KMS-11 (cell line): ENCODE results near the gene ABI3BP.

Source experiments
- H2AFZ ChIP-seq: fragments of 200-600 bp; sonication (generic); 2 replicates; pipeline ENCODE4 v1.6.1; 2016; ENCODE audit warnings: antibody characterized with exemption, mixed run types, low read depth
- H3K27ac ChIP-seq: fragments of 200-600 bp; sonication (generic); 2 replicates; pipeline ENCODE4 v1.6.1; 2016; ENCODE audit warnings: mild to moderate bottlenecking, mixed run types
- H3K27me3 ChIP-seq: fragments of 200-600 bp; sonication (generic); 2 replicates; pipeline ENCODE4 v1.6.1; 2017; ENCODE audit warnings: mild to moderate bottlenecking, low read depth, mixed run types, moderate library complexity; ENCODE audit not compliant: insufficient read depth
- H3K36me3 ChIP-seq: fragments of 200-600 bp; sonication (generic); 2 replicates; pipeline ENCODE4 v1.6.1; 2017; ENCODE audit warnings: mild to moderate bottlenecking, mixed run types; ENCODE audit not compliant: insufficient read depth
- H3K4me1 ChIP-seq: fragments of 200-600 bp; sonication (generic); 2 replicates; pipeline ENCODE4 v1.6.1; 2016; ENCODE audit warnings: mild to moderate bottlenecking, low read depth, mixed run types; ENCODE audit not compliant: poor library complexity, severe bottlenecking
- H3K4me2 ChIP-seq: fragments of 200-600 bp; sonication (generic); 2 replicates; pipeline ENCODE4 v1.7.0; 2016; ENCODE audit warnings: mild to moderate bottlenecking, mixed run types
- H3K4me3 ChIP-seq: fragments of 200-600 bp; sonication (generic); IDR thresholded peaks from 2 replicates; pipeline ENCODE4 v1.6.1; 2017; ENCODE audit warnings: low read depth, low read length, mixed read lengths; ENCODE audit not compliant: insufficient read depth
- H3K79me2 ChIP-seq: fragments of 200-600 bp; sonication (generic); 2 replicates; pipeline ENCODE4 v1.6.1; 2016; ENCODE audit warnings: low read depth, mixed run types; ENCODE audit not compliant: insufficient read depth
- H3K9ac ChIP-seq: fragments of 200-600 bp; sonication (generic); 2 replicates; pipeline ENCODE4 v1.6.1; 2016; ENCODE audit warnings: mild to moderate bottlenecking, mixed run types
- H4K20me1 ChIP-seq: fragments of 200-600 bp; sonication (generic); 2 replicates; pipeline ENCODE4 v1.6.1; 2016; ENCODE audit warnings: mild to moderate bottlenecking, mixed run types; ENCODE audit not compliant: insufficient read depth
- CTCF ChIP-seq: fragments of 200-600 bp; sonication (generic); conservative IDR thresholded peaks from 2 replicates; pipeline ENCODE4 v1.6.1; 2017; ENCODE audit warnings: low read depth, mild to moderate bottlenecking, antibody characterized with exemption, low read length, moderate library complexity, mixed read lengths

Gene ABI3BP

GRCh38 chr3:100864471-100865250, 128.6 kb downstream of the ABI3BP start:
- Histone ChIP-seq H3K27me3 (no peaks in the 10 kb centered on the region), H3K36me3 (no peaks in the 10 kb centered on the region), H3K4me1 (no peaks in the 10 kb centered on the region), H2AFZ (no peak overlapping the region), H3K9ac (no peak overlapping the region), H3K4me2 (no peak overlapping the region), H3K4me3 (no peak overlapping the region), H3K79me2 (no peaks in the 10 kb centered on the region), H3K27ac (no peak overlapping the region), H4K20me1 (no peaks in the 10 kb centered on the region)
- TF ChIP-seq CTCF = no peak

- Histone ChIP-seq H3K4me1 (no peaks in the 10 kb centered on the region), H4K20me1 (no peaks in the 10 kb centered on the region), H3K27me3 (no peaks in the 10 kb centered on the region), H3K9ac (no peak overlapping the region), H3K36me3 (no peaks in the 10 kb centered on the region), H2AFZ (no peak overlapping the region), H3K4me2 (no peak overlapping the region), H3K27ac (no peak overlapping the region), H3K4me3 (no peak overlapping the region), H3K79me2 (no peaks in the 10 kb centered on the region)
- TF ChIP-seq CTCF = no peak
Observed at GRCh38 chr3:100857863-100858262, 135.4 kb downstream of the ABI3BP start.

GRCh38 chr3:100856821-100857220, 136.4 kb downstream of the ABI3BP start:
- H3K79me2 ChIP-seq = no peaks in the 10 kb centered on the region
- H3K4me3 ChIP-seq = no peak overlapping the region
- H4K20me1 ChIP-seq = no peaks in the 10 kb centered on the region
- TF ChIP-seq CTCF = no peak
- H3K27me3 ChIP-seq = no peaks in the 10 kb centered on the region
- no peak overlapping the region for H3K4me2 ChIP-seq
- no peak overlapping the region for H3K9ac ChIP-seq
- no peak overlapping the region for H2AFZ ChIP-seq
- H3K27ac ChIP-seq = no peak overlapping the region
- H3K4me1 ChIP-seq = no peaks in the 10 kb centered on the region
- H3K36me3 ChIP-seq = no peaks in the 10 kb centered on the region

- H3K36me3 ChIP-seq = no peaks in the 10 kb centered on the region
- H3K27ac ChIP-seq = no peak overlapping the region
- H3K79me2 ChIP-seq = no peaks in the 10 kb centered on the region
- no peaks in the 10 kb centered on the region for H4K20me1 ChIP-seq
- H2AFZ ChIP-seq = no peak overlapping the region
- no peaks in the 10 kb centered on the region for H3K27me3 ChIP-seq
- no peak for TF ChIP-seq CTCF
- H3K4me3 ChIP-seq = no peak overlapping the region
- H3K9ac ChIP-seq = no peak overlapping the region
- H3K4me2 ChIP-seq = no peak overlapping the region
- H3K4me1 ChIP-seq = no peaks in the 10 kb centered on the region
Observed at GRCh38 chr3:100852840-100853239, 140.4 kb downstream of the ABI3BP start.
